Neural cell (in vitro differentiated cells): ENCODE data around the gene NAP1L2. TPM values are rescaled to one million over a fixed set of nuclear protein-coding genes. Genes with fewer than 3 reads are reported as not detected.

Source experiments
- polyA plus RNA-seq: library from polyadenylated mRNA; depleted of rRNA; stranded (reverse); fragments of >200 nt; gene quantifications from 2 replicates; pipeline ENCODE4 v1.2.3, GENCODE V29; 2014

The NAP1L2 gene
- polyA plus RNA-seq, 1 donor from 2014 or later: 62.9 TPM

Other genes starting within 250 kb of the NAP1L2 start
- gene PABPC1L2B, start 211.9 kb downstream of the NAP1L2 start, polyA plus RNA-seq: not detected in 2 replicates
- 0.38 and 0.56 TPM in 2 replicates for gene PABPC1L2A, start 135.3 kb downstream of the NAP1L2 start, polyA plus RNA-seq
- gene CDX4, start 232.2 kb upstream of the NAP1L2 start, polyA plus RNA-seq: not detected in 2 replicates